Measurements from ENCODE around the gene INTS6L.

- peak; percentile 79 for TF ChIP-seq CTCF (IDR thresholded peaks at IDR 0.05)
- TF ChIP-seq ZFX (IDR thresholded peaks at IDR 0.05; ENCODE audit: borderline replicate concordance), result no peak
Measured at GRCh38 chrX:135596495-135596894, 76.0 kb downstream of the INTS6L start.

Measured in 22Rv1 (cell line).